Osteoblast (primary cell): ENCODE measurements around the gene RNF41. TPM values are rescaled to one million over a fixed set of nuclear protein-coding genes. Genes with fewer than 3 reads are reported as not detected.

Experiments
- DNase-seq: peaks from one replicate; pipeline ENCODE4 v3.0.0; 2011; ENCODE audit warnings: low spot score, mixed read lengths; ENCODE audit not compliant: insufficient read length; ENCODE audit errors: missing footprints
- H2AFZ ChIP-seq: 2 replicates; pipeline ENCODE4 v1.6.0; 2011; ENCODE audit warnings: mild to moderate bottlenecking, low read length
- H3K27ac ChIP-seq: 2 replicates; pipeline ENCODE4 v1.5.1; 2011; ENCODE audit warnings: mild to moderate bottlenecking, low read depth, low read length, moderate library complexity
- H3K27me3 ChIP-seq: 2 replicates; pipeline ENCODE4 v1.6.0; 2012; ENCODE audit warnings: mild to moderate bottlenecking, control low read depth, inconsistent platforms, low read length, moderate library complexity; ENCODE audit not compliant: insufficient read depth
- H3K36me3 ChIP-seq: 2 replicates; pipeline ENCODE4 v1.5.1; 2011; ENCODE audit warnings: mild to moderate bottlenecking, low read length, control low read depth, moderate library complexity; ENCODE audit not compliant: insufficient read depth
- H3K4me1 ChIP-seq: 2 replicates; pipeline ENCODE4 v1.5.1; 2011; ENCODE audit warnings: mild to moderate bottlenecking, low read length, control low read depth, moderate library complexity; ENCODE audit not compliant: insufficient read depth
- H3K4me2 ChIP-seq: 2 replicates; pipeline ENCODE4 v1.6.0; 2011; ENCODE audit warnings: mild to moderate bottlenecking, low read length; ENCODE audit not compliant: insufficient read depth
- H3K4me3 ChIP-seq: fragments of 200-600 bp; sonication (generic); 3 replicates; pipeline ENCODE4 v1.5.1; 2012; ENCODE audit warnings: mild to moderate bottlenecking, low read length, inconsistent platforms; ENCODE audit not compliant: insufficient read depth
- H3K79me2 ChIP-seq: 2 replicates; pipeline ENCODE4 v1.6.0; 2012; ENCODE audit warnings: mild to moderate bottlenecking, low read length, control low read depth, inconsistent platforms; ENCODE audit not compliant: insufficient read depth
- H3K9me3 ChIP-seq: 2 replicates; pipeline ENCODE4 v1.5.1; 2011; ENCODE audit warnings: low read depth, low read length, control low read depth
- H4K20me1 ChIP-seq: 2 replicates; pipeline ENCODE4 v1.6.0; 2012; ENCODE audit warnings: mild to moderate bottlenecking, low read length, control low read depth; ENCODE audit not compliant: insufficient read depth
- total RNA-seq: library from RNA; depleted of rRNA; stranded (reverse); fragments of >200 nt; gene quantifications from 2 replicates; pipeline ENCODE4 v1.2.3, GENCODE V29; 2012
- TF ChIP-seq, protein P1 (sequence below): IDR thresholded peaks from 2 replicates; pipeline ENCODE4 v1.5.1; 2011; ENCODE audit warnings: mild to moderate bottlenecking, low read depth, low read length, moderate library complexity; ENCODE audit errors: extremely low read depth

RNF41 gene
- total RNA-seq, 1 donor: 159 TPM

GRCh38 chr12:56164345-56164729 lies 57.4 kb downstream of the RNF41 start:
- Histone ChIP-seq H3K4me3 (no peak overlapping the region), H4K20me1 (peaks cover 38% of the 10 kb centered on the region), H3K9me3 (no peaks in the 10 kb centered on the region), H3K27ac (no peak overlapping the region), H3K79me2 (peaks cover 27% of the 10 kb centered on the region), H3K36me3 (peaks cover 78% of the 10 kb centered on the region), H3K4me1 (peaks cover 19% of the 10 kb centered on the region), H3K4me2 (no peak overlapping the region), H2AFZ (no peak overlapping the region), H3K27me3 (no peaks in the 10 kb centered on the region)
- no peak for DNase-seq
- TF ChIP-seq, protein P1, sequence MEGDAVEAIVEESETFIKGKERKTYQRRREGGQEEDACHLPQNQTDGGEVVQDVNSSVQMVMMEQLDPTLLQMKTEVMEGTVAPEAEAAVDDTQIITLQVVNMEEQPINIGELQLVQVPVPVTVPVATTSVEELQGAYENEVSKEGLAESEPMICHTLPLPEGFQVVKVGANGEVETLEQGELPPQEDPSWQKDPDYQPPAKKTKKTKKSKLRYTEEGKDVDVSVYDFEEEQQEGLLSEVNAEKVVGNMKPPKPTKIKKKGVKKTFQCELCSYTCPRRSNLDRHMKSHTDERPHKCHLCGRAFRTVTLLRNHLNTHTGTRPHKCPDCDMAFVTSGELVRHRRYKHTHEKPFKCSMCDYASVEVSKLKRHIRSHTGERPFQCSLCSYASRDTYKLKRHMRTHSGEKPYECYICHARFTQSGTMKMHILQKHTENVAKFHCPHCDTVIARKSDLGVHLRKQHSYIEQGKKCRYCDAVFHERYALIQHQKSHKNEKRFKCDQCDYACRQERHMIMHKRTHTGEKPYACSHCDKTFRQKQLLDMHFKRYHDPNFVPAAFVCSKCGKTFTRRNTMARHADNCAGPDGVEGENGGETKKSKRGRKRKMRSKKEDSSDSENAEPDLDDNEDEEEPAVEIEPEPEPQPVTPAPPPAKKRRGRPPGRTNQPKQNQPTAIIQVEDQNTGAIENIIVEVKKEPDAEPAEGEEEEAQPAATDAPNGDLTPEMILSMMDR: no peak

DNA sequence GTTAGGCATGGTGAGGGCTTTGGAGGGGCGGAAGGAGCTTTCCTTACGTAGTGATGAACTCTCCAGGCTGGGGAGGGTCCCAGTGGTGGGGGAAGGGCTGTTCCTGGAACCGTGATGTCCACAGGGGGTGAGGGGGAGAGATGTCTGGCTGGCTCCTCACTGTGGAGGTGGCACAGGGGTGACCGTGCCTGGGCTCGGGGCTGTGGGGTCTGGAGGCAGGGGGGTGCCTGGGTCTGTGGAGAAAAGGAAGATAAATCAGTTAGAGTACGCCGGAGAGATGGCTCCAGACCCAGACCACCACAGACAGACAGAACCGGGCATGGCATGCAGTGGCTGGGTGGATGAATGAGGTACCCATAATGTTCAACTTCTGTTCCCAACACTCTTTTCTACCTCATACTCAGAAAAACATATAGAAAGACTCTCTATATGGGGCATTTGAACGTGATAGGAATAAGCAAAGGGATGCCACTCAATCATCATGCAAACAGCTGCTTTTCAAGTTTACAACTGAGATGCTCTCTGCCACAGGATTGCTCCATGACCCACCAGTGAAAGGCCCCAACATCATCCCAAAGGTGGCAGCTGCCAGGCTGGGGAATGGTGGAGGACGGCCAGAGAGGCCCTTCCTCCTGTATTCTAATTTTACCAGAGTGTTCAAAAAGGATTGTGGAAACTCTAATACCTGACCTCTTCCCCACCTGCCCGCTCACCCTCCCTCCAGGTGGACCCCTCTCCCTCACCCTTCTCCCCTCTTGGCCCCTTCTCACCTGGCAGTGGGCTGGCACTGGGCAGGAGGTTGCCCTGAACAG lies 58.0 kb downstream of the RNF41 start:
- H3K27ac ChIP-seq: no peak overlapping the region
- no peaks in the 10 kb centered on the region for H3K9me3 ChIP-seq
- peaks cover 19% of the 10 kb centered on the region for H3K4me1 ChIP-seq
- H3K36me3 ChIP-seq: peaks cover 81% of the 10 kb centered on the region
- H3K27me3 ChIP-seq: no peaks in the 10 kb centered on the region
- H3K4me2 ChIP-seq: no peak overlapping the region
- TF ChIP-seq, protein P1: no peak
- H4K20me1 ChIP-seq: peaks cover 44% of the 10 kb centered on the region
- H2AFZ ChIP-seq: no peak overlapping the region
- no peak for DNase-seq
- peaks cover 33% of the 10 kb centered on the region for H3K79me2 ChIP-seq
- H3K4me3 ChIP-seq: no peak overlapping the region

DNA sequence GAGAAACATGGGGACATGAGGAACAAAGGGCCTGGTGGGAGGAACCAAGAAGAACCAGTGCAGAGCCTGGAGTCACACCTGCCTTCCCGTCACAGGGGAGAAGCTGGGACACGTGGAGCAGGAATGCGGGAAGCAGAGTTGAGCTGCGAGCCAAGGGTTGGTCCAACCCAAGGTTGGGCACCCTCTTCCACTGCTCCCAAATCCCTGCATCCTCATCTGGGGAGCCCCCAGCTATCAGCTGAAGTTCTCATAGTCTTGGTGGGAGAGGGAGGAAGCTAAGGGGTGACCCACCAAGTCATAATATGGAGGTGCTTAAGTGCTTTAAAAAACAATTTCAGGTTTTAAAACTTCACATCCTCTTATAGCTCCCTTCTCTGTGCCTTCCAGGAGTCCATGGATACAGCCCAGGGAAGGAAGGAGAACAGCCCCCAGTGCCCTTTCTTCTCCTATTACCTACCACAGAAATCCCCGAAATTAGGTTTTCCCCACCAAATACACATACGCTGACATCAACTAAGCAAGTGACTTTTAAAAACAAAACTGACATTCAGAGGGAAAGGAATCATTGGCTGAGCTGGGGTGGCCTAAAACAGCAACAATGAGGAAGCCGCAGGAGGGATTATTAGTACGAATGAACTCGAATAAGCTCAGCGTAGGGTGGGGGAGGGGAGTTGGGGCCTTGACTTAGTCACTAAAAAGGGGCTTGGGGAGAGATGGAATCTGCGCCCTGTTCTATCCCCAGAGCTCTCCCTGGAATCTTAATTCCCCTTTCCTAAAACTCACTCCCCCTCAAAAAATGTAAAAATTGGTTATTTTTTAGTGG lies 59.0 kb downstream of the RNF41 start:
- TF ChIP-seq, protein P1: no peak
- no peak overlapping the region for H3K4me2 ChIP-seq
- H3K27ac ChIP-seq: no peak overlapping the region
- H2AFZ ChIP-seq: no peak overlapping the region
- peaks cover 19% of the 10 kb centered on the region for H3K4me1 ChIP-seq
- no peaks in the 10 kb centered on the region for H3K9me3 ChIP-seq
- peaks cover 44% of the 10 kb centered on the region for H4K20me1 ChIP-seq
- no peak overlapping the region for H3K4me3 ChIP-seq
- peaks cover 75% of the 10 kb centered on the region for H3K36me3 ChIP-seq
- DNase-seq: no peak
- H3K79me2 ChIP-seq: peaks cover 40% of the 10 kb centered on the region
- H3K27me3 ChIP-seq: no peaks in the 10 kb centered on the region

GRCh38 chr12:56161690-56162351 lies 59.9 kb downstream of the RNF41 start:
- TF ChIP-seq, protein P1: no peak
- Histone ChIP-seq H3K36me3 (peaks cover 70% of the 10 kb centered on the region), H3K4me2 (peak overlapping the region; percentile 99), H3K9me3 (no peaks in the 10 kb centered on the region), H3K4me1 (peaks cover 25% of the 10 kb centered on the region), H3K79me2 (peaks cover 40% of the 10 kb centered on the region), H4K20me1 (peaks cover 44% of the 10 kb centered on the region), H3K27me3 (no peaks in the 10 kb centered on the region), H3K4me3 (no peak overlapping the region), H2AFZ (no peak overlapping the region), H3K27ac (peak overlapping the region; percentile 87)
- no peak for DNase-seq
